AG09319 (cell line): ENCODE results near the gene RUNX1.
"Not testable (repeated sequence)": the region's sequence is repeated elsewhere in the genome, so short reads cannot be mapped to it uniquely, and the experiment has no call there.

Experiments
- DNase-seq: peaks from one replicate; pipeline ENCODE4 v3.0.0-alpha.2; 2010; ENCODE audit warnings: low read depth; ENCODE audit errors: extremely low read depth
- CTCF ChIP-seq: IDR thresholded peaks from 2 replicates; pipeline ENCODE4 v1.5.1; 2011; ENCODE audit warnings: low read depth, mild to moderate bottlenecking, inconsistent platforms, low read length, moderate library complexity

Gene RUNX1

GRCh38 chr21:34999397-34999941, 49.6 kb downstream of the RUNX1 start:
- no peak for DNase-seq
- no peak for TF ChIP-seq CTCF

- no peak for DNase-seq
- no peak for TF ChIP-seq CTCF
Measured at GRCh38 chr21:34998176-34998575, 50.9 kb downstream of the RUNX1 start.

GRCh38 chr21:34997294-34997693, 51.8 kb downstream of the RUNX1 start:
- no peak for TF ChIP-seq CTCF
- no peak for DNase-seq

GRCh38 chr21:34996304-34997101, 52.6 kb downstream of the RUNX1 start:
- peak; percentile 66 for DNase-seq
- TF ChIP-seq CTCF, result no peak

GRCh38 chr21:34995979-34996303, 53.2 kb downstream of the RUNX1 start:
- TF ChIP-seq CTCF, result no peak
- no peak for DNase-seq

- no peak for DNase-seq
- no peak for TF ChIP-seq CTCF
Measured at GRCh38 chr21:34994766-34995631, 54.1 kb downstream of the RUNX1 start.

- DNase-seq, result not testable (repeated sequence)
Measured at GRCh38 chr21:34993521-34993921, 55.6 kb downstream of the RUNX1 start.
